K562 (cell line): Measurements from ENCODE around the gene CCDC106. TPM values are rescaled to one million over a fixed set of nuclear protein-coding genes. Genes with fewer than 3 reads are reported as not detected.

ENCODE experiments used
- FOSL1 ChIP-seq: fragments of 200-800 bp; sonication (Bioruptor generic); conservative IDR thresholded peaks from 2 replicates; pipeline ENCODE4 v1.6.1; 2016; ENCODE audit warnings: missing genetic modification characterization, missing compliant biosample characterization
- HDAC8 ChIP-seq: fragments of 450-650 bp; IDR thresholded peaks from 2 replicates; pipeline ENCODE4 v1.6.1; 2016; ENCODE audit warnings: mild to moderate bottlenecking, missing genetic modification characterization, moderate library complexity, missing compliant biosample characterization
- HDGF ChIP-seq: fragments of 450-650 bp; IDR thresholded peaks from 2 replicates; pipeline ENCODE4 v1.6.1; 2016
- KLF1 ChIP-seq: fragments of 450-650 bp; IDR thresholded peaks from 2 replicates; pipeline ENCODE4 v1.6.1; 2016; ENCODE audit warnings: missing genetic modification characterization, missing compliant biosample characterization
- MAFK ChIP-seq: IDR thresholded peaks from 2 replicates; pipeline ENCODE4 v1.6.1; 2011; ENCODE audit warnings: low read length, improper control_type of control experiment
- NONO ChIP-seq, 2 experiments: fragments of 200-400 bp in 1 of 2; fragments of 450-650 bp in 1 of 2; formaldehyde crosslinking in 1 of 2; IDR thresholded peaks; 2 replicates each; pipeline ENCODE4 v1.6.1; 2017; ENCODE audit warnings: low read depth in 2 of 2, mild to moderate bottlenecking in 2 of 2, moderate library complexity in 2 of 2, low read length in 1 of 2
- RBBP5 ChIP-seq: fragments of 200-600 bp; sonication (generic); IDR thresholded peaks from 2 replicates; pipeline ENCODE4 v1.6.1; 2012; ENCODE audit warnings: borderline replicate concordance, mild to moderate bottlenecking, low read length, control low read depth, inconsistent platforms; ENCODE audit not compliant: insufficient read depth, poor library complexity, severe bottlenecking
- SRSF1 ChIP-seq: fragments of 200-400 bp; formaldehyde crosslinking; IDR thresholded peaks from 2 replicates; pipeline ENCODE4 v1.6.1; 2017; ENCODE audit warnings: mild to moderate bottlenecking, low read depth, low read length, moderate library complexity
- TAF15 ChIP-seq: fragments of 200-400 bp; formaldehyde crosslinking; IDR thresholded peaks from 2 replicates; pipeline ENCODE4 v1.6.1; 2017; ENCODE audit warnings: mild to moderate bottlenecking, low read depth, low read length, moderate library complexity
- ZBTB1 ChIP-seq: sonication (generic); formaldehyde crosslinking; IDR thresholded peaks from 2 replicates; pipeline ENCODE4 v1.8.1; 2023; ENCODE audit warnings: missing genetic modification reagents, low read depth, mild to moderate bottlenecking, borderline replicate concordance
- ZKSCAN1 ChIP-seq: fragments of 150-350 bp; IDR thresholded peaks from 2 replicates; pipeline ENCODE4 v1.6.1; 2016; ENCODE audit warnings: low read depth, low read length
- ZNF121 ChIP-seq: sonication (generic); formaldehyde crosslinking; conservative IDR thresholded peaks from 2 replicates; pipeline ENCODE4 v1.8.0; 2022; ENCODE audit warnings: missing genetic modification reagents
- ZNF124 ChIP-seq: sonication (generic); formaldehyde crosslinking; IDR thresholded peaks from 2 replicates; pipeline ENCODE4 v1.8.1; 2022; ENCODE audit warnings: missing genetic modification reagents
- polyA plus RNA-seq, 8 experiments: library from polyadenylated mRNA; depleted of rRNA in 4 of 8; stranded (reverse) in 5 of 8; unstranded in 3 of 8; fragments of >200 nt; fragmentation: Nextera tagmentation in 2 of 8; fragmentation: Illumina TruSeq in 1 of 8; extraction: Ambion mirVana in 2 of 8; extraction: Trizol in 1 of 8; gene quantifications; 2 replicates each; pipeline versions ENCODE4 v1.2.1 to v1.2.3, GENCODE V29; 2011 to 2014; ENCODE audit warnings: inconsistent platforms in 1 of 8, missing spikeins in 1 of 8
- total RNA-seq, 7 experiments: library from RNA; depleted of rRNA in 6 of 7; stranded (reverse); fragments of >200 nt in 6 of 7; fragmentation: Illumina TruSeq in 2 of 7; extraction: Trizol in 2 of 7; gene quantifications; 2 replicates each; pipeline versions ENCODE4 v1.2.1 to v1.2.3, GENCODE V29; 2011 to 2021; ENCODE audit warnings: low replicate concordance in 1 of 7
- TF ChIP-seq, protein P1 (sequence below): fragments of 250-450 bp; sonication (Bioruptor Pico); IDR thresholded peaks from 2 replicates; pipeline ENCODE4 v1.4.0; 2020; ENCODE audit warnings: mild to moderate bottlenecking, moderate library complexity
- TF ChIP-seq, protein P2 (sequence below): sonication (generic); formaldehyde crosslinking; IDR thresholded peaks from 2 replicates; pipeline ENCODE4 v1.8.0; 2023; ENCODE audit warnings: mild to moderate bottlenecking, missing genetic modification reagents
- TF ChIP-seq, protein P3 (sequence below): sonication (generic); formaldehyde crosslinking; IDR thresholded peaks from 2 replicates; pipeline ENCODE4 v1.8.0; 2023; ENCODE audit warnings: mild to moderate bottlenecking, missing genetic modification reagents
- TF ChIP-seq, protein P4 (sequence below): IDR thresholded peaks from 2 replicates; pipeline ENCODE4 v1.6.1; 2016; ENCODE audit warnings: missing genetic modification characterization, missing compliant biosample characterization

CCDC106 gene
- total and polyA plus RNA-seq, 9 of the 15 experiments (the other 6 are each of a cell fraction or from before 2014, with no cell fraction given), result 0.10 to 27.5 (median 15.0) TPM; not detected in 1

DNA sequence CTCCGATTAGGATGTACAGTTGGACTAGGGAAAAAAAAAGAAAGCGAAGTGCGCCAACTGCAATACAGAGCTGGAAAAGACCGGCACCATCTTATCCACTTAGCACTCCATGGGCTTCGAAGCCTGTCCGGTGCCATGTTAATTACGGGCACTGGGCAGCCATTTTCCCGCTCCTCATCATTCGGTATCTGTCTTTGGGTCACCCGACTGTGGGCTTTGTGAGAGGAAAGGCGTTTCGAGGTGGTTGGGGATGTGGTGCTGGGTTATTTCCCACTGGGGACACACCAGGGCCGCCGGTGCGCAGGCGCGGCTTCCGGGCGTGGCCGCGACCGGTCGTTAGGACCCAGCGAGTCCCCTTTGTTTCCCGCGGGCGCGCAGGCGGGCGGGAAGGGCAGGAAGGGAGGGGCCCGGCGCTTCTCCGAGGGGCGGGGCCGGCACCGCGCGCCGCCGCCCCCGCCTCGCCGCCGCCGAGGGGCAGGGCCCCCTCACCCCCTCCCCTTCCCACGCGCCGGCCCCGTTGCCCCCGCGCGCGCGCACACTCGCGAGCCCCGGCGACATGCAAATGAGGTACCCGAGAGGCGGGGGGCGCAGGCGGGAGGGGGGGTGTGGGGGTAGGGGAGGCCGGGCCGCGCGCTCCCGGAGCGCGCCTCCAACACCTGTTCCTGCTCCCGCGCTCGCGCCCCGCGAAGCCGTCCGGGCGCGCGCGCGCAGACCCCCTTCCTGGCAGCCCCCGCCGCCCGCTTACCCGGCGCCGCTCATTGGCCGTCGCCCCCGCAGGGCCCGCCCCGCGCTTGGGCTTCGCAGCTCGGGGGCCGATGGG is 48.0 kb upstream of the CCDC106 start, which contains the start of gene ZNF524 (continued):
- TF ChIP-seq, protein P1, sequence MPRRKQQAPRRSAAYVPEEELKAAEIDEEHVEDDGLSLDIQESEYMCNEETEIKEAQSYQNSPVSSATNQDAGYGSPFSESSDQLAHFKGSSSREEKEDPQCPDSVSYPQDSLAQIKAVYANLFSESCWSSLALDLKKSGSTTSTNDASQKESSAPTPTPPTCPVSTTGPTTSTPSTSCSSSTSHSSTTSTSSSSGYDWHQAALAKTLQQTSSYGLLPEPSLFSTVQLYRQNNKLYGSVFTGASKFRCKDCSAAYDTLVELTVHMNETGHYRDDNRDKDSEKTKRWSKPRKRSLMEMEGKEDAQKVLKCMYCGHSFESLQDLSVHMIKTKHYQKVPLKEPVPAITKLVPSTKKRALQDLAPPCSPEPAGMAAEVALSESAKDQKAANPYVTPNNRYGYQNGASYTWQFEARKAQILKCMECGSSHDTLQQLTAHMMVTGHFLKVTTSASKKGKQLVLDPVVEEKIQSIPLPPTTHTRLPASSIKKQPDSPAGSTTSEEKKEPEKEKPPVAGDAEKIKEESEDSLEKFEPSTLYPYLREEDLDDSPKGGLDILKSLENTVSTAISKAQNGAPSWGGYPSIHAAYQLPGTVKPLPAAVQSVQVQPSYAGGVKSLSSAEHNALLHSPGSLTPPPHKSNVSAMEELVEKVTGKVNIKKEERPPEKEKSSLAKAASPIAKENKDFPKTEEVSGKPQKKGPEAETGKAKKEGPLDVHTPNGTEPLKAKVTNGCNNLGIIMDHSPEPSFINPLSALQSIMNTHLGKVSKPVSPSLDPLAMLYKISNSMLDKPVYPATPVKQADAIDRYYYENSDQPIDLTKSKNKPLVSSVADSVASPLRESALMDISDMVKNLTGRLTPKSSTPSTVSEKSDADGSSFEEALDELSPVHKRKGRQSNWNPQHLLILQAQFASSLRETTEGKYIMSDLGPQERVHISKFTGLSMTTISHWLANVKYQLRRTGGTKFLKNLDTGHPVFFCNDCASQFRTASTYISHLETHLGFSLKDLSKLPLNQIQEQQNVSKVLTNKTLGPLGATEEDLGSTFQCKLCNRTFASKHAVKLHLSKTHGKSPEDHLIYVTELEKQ, result no peak
- TF ChIP-seq ZBTB1 (CRISPR knock-in tag) (no peak), NONO (IDR thresholded peaks at IDR 0.05; ENCODE audit: low read depth in 2 of 2, low read length in 1 of 2) (no peak; a peak in 1 of 4 replicates), SRSF1 (no peak), KLF1 (peak; percentile 95), HDGF (no peak), ZNF124 (CRISPR knock-in tag) (no peak), FOSL1 (peak; percentile 53), MAFK (0 out of 2 replicates have a peak, but pooled peaks have one; percentile 15), ZNF121 (CRISPR knock-in tag) (no peak), TAF15 (no peak), RBBP5 (peak; percentile 50), HDAC8 (tag) (peak; percentile 69; the same call in 1 of the 2 replicates), ZKSCAN1 (no peak)
- TF ChIP-seq, protein P2, sequence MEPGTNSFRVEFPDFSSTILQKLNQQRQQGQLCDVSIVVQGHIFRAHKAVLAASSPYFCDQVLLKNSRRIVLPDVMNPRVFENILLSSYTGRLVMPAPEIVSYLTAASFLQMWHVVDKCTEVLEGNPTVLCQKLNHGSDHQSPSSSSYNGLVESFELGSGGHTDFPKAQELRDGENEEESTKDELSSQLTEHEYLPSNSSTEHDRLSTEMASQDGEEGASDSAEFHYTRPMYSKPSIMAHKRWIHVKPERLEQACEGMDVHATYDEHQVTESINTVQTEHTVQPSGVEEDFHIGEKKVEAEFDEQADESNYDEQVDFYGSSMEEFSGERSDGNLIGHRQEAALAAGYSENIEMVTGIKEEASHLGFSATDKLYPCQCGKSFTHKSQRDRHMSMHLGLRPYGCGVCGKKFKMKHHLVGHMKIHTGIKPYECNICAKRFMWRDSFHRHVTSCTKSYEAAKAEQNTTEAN, result no peak
- TF ChIP-seq, protein P3, sequence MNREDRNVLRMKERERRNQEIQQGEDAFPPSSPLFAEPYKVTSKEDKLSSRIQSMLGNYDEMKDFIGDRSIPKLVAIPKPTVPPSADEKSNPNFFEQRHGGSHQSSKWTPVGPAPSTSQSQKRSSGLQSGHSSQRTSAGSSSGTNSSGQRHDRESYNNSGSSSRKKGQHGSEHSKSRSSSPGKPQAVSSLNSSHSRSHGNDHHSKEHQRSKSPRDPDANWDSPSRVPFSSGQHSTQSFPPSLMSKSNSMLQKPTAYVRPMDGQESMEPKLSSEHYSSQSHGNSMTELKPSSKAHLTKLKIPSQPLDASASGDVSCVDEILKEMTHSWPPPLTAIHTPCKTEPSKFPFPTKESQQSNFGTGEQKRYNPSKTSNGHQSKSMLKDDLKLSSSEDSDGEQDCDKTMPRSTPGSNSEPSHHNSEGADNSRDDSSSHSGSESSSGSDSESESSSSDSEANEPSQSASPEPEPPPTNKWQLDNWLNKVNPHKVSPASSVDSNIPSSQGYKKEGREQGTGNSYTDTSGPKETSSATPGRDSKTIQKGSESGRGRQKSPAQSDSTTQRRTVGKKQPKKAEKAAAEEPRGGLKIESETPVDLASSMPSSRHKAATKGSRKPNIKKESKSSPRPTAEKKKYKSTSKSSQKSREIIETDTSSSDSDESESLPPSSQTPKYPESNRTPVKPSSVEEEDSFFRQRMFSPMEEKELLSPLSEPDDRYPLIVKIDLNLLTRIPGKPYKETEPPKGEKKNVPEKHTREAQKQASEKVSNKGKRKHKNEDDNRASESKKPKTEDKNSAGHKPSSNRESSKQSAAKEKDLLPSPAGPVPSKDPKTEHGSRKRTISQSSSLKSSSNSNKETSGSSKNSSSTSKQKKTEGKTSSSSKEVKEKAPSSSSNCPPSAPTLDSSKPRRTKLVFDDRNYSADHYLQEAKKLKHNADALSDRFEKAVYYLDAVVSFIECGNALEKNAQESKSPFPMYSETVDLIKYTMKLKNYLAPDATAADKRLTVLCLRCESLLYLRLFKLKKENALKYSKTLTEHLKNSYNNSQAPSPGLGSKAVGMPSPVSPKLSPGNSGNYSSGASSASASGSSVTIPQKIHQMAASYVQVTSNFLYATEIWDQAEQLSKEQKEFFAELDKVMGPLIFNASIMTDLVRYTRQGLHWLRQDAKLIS (CRISPR knock-in tag), result no peak
- TF ChIP-seq, protein P4, sequence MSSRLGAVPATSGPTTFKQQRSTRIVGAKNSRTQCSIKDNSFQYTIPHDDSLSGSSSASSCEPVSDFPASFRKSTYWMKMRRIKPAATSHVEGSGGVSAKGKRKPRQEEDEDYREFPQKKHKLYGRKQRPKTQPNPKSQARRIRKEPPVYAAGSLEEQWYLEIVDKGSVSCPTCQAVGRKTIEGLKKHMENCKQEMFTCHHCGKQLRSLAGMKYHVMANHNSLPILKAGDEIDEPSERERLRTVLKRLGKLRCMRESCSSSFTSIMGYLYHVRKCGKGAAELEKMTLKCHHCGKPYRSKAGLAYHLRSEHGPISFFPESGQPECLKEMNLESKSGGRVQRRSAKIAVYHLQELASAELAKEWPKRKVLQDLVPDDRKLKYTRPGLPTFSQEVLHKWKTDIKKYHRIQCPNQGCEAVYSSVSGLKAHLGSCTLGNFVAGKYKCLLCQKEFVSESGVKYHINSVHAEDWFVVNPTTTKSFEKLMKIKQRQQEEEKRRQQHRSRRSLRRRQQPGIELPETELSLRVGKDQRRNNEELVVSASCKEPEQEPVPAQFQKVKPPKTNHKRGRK, result no peak
